ENCODE data around the gene CHST8.

CHST8 gene, protein sequence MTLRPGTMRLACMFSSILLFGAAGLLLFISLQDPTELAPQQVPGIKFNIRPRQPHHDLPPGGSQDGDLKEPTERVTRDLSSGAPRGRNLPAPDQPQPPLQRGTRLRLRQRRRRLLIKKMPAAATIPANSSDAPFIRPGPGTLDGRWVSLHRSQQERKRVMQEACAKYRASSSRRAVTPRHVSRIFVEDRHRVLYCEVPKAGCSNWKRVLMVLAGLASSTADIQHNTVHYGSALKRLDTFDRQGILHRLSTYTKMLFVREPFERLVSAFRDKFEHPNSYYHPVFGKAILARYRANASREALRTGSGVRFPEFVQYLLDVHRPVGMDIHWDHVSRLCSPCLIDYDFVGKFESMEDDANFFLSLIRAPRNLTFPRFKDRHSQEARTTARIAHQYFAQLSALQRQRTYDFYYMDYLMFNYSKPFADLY

DNA sequence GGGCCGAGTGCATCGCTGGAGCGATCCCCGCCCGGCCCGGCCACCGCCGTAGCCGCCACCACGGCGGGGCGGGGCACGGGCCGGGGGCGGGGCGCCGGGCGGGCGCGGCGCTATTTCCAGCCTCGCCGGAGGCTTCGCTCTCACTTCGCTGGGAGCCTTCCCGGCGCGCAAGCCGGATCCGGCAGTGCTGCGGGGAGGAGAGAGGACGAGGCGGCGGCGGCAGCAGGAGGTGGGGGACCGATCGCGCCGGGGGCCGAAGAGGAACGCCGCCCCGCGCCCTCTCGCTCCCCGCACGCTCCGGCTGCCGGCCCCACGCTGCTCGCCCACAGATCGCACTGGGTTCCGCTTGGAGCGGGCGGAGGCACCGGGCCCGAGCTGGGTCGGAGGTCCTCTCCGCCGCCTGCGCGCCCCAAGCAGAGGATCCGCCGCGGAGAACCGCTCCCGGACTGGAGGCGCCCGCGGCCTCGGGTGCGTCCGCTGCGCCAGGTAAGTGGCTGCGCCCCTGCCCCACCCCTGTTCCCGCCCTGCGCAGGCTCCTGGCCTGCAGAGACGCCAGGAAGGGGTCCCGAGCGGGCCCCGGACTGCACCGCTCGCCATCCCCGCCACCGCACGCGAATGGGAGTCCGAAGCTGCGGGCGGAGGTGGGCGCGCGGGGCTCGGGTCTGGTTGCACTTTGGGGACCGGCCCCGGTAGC lies at the start of gene CHST8:
TSS of gene CHST8 (plus strand) at position 143 of the 694 bp plus-strand sequence. CDS start 67,309 bp downstream, outside the sequence.
- TF ChIP-seq Cebpa-rat (IDR thresholded peaks at IDR 0.05): no peak
- Histone ChIP-seq H3K27ac (no peak within 1 kb of the TSS), H3K9ac (peak within 1 kb of the TSS in 5 of 11 experiments; percentile 9 to 39 (median 32); a peak in 4 of 22 replicates), H3K4me2 (peak within 1 kb of the TSS; percentile 82 to 92 (median 87)), H3K27me3 (peaks cover 61 to 80% (median 77%) of the 10 kb centered on the region in 11 experiments), H4K20me1 (peaks cover 0 to 32% (median 24%) of the 10 kb centered on the region in 11 experiments; a peak in 15 of 22 replicates), H3K4me1 (peaks cover 20 to 44% (median 32%) of the 10 kb centered on the region in 10 experiments), H3K9me3 (replicated peaks in 1 of 11) (peaks cover 0 to 26% (median 19%) of the 10 kb centered on the region in 11 experiments; a peak in 12 of 22 replicates), H3K36me3 (no peaks in the 10 kb centered on the region), H3K4me3 (peak within 1 kb of the TSS; percentile 54 to 71 (median 60))

DNA sequence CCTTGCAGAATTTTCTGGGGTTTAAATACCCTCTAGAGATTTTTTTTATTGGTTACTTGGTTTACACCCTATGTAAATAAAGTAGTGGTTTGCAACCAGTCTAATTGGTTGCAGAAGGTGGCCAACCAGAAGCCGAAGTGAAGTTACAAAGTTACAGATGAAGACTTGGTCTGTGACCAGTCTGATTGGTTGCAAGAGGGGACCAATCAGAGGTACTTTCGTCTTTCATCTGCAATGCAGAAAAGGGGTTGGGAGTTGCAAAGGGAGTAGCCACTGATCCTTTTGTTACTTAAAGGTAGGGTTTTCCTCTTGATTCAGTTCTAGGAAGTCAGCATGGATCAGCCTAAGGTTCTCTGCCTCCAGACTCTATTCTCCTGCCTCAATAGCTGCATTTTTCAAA lies 48.8 kb upstream of the CHST8 start:
- Histone ChIP-seq H3K4me1 (no peaks in the 10 kb centered on the region), H3K9ac (no peak overlapping the region), H3K4me2 (no peak overlapping the region), H3K27ac (no peak overlapping the region), H3K9me3 (replicated peaks in 1 of 11) (peaks cover 27 to 38% (median 35%) of the 10 kb centered on the region in 11 experiments), H3K36me3 (no peaks in the 10 kb centered on the region), H3K27me3 (no peaks in the 10 kb centered on the region), H4K20me1 (no peaks in the 10 kb centered on the region), H3K4me3 (no peak overlapping the region)
- TF ChIP-seq Cebpa-rat (IDR thresholded peaks at IDR 0.05): no peak

DNA sequence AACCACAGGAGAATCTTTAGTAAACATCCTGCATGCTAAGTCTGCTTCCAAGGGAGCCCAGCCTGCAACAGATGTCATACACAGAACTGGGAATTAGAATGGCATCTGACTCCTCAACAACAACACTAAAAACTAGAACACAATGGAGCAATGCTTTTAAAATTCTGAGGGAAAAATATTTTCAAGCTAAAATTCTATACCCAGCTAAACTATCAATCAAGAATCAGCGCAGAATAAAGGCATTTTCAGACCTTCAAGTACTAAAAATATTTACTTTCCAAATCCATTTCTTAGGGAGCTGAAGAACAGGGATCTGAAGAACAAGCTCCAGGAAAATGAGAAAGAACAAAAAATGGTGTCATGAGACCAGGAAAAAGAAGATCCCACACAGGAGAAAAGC lies 46.9 kb upstream of the CHST8 start:
- no peaks in the 10 kb centered on the region for H3K4me1 ChIP-seq
- no peak overlapping the region for H3K4me2 ChIP-seq
- H3K36me3 ChIP-seq: no peaks in the 10 kb centered on the region
- H3K4me3 ChIP-seq: no peak overlapping the region
- H4K20me1 ChIP-seq: no peaks in the 10 kb centered on the region
- peaks cover 27 to 38% (median 35%) of the 10 kb centered on the region in 11 experiments for H3K9me3 ChIP-seq (replicated peaks in 1 of 11)
- no peak overlapping the region for H3K9ac ChIP-seq
- no peak overlapping the region for H3K27ac ChIP-seq
- TF ChIP-seq Cebpa-rat (IDR thresholded peaks at IDR 0.05): no peak
- H3K27me3 ChIP-seq: no peaks in the 10 kb centered on the region

DNA sequence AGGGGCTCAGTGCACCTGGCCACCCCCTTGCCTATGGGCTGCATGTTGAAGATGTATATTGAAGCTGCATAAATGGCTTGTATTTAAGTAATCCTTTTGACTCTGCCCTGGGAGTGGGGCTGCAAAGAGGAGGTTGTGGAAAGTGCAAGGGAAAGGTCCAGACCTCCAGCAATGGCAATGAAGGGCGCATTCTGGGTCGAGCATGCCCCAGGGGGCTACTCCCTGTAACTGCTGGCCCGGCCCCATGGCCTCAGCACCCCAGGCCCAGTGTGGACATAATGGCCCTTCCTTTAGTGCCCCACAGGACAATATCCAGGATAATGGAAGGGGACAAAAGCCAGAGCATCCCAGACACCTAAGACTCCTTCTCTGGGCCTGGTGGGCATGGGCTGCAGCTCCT lies 43.1 kb upstream of the CHST8 start:
- Histone ChIP-seq H3K27ac (no peak overlapping the region), H4K20me1 (no peaks in the 10 kb centered on the region), H3K27me3 (no peaks in the 10 kb centered on the region), H3K36me3 (no peaks in the 10 kb centered on the region), H3K4me2 (no peak overlapping the region), H3K4me3 (no peak overlapping the region), H3K9ac (no peak overlapping the region), H3K4me1 (no peaks in the 10 kb centered on the region), H3K9me3 (replicated peaks in 1 of 11) (peaks cover 18 to 25% (median 24%) of the 10 kb centered on the region in 11 experiments)
- TF ChIP-seq Cebpa-rat (IDR thresholded peaks at IDR 0.05): no peak

DNA sequence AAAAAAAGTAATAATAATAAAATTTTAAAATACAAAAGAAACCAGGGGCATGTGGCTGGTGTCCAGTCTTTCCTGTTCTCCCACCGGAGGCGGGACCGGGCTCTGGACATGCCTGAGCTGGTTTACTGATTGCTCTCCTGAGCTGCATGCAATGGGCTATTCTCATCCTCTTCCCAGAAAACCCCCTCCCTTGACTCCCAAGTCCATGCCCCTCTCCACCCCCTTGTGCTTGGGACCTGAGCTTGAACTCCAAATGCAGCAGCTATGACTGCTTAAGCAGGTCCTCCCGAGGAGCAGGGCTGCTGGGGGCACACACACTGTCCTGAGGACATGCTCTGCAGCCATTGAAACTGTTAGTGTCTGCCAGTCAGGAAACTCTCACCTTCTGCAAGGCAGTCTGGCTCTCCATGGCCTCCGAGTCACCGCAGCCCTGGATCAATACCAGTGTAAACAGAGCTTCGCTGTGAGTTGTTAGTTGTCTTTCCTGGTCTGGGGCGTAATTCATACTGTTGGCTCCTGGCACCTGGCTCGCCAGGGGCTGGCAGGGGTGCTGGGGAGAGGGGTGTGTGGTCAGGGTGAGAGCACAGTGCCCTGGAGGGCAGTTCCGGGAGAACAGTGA lies 41.6 kb upstream of the CHST8 start:
- Histone ChIP-seq H3K36me3 (no peaks in the 10 kb centered on the region), H3K4me2 (no peak overlapping the region), H3K4me3 (no peak overlapping the region), H3K27me3 (no peaks in the 10 kb centered on the region), H4K20me1 (no peaks in the 10 kb centered on the region), H3K4me1 (no peaks in the 10 kb centered on the region), H3K9me3 (replicated peaks in 1 of 11) (peaks cover 4 to 11% (median 10%) of the 10 kb centered on the region in 11 experiments), H3K27ac (no peak overlapping the region), H3K9ac (no peak overlapping the region)
- TF ChIP-seq Cebpa-rat (IDR thresholded peaks at IDR 0.05): no peak

DNA sequence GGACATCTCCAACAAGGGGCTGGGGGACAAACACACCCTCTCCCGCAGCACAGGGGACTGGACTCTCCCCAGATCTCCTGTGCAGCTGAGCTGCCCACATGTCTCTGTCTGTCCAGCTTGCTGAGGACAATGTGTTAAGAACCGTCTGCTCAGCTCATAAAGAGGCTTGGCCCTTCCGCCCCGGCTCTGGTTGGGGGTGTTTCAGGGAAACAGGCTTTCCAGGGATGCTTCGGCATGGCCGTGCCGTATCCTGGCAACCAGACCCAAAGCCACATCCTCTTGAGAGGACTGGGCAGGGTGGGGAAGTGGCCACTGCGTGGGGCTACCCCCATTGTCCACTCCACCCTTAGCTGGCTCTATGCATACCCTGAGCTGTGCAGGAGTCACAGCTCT lies 41.1 kb upstream of the CHST8 start:
- no peak for TF ChIP-seq Cebpa-rat (IDR thresholded peaks at IDR 0.05)
- Histone ChIP-seq H3K9me3 (replicated peaks in 1 of 11) (peaks cover 0 to 6% (median 5%) of the 10 kb centered on the region in 11 experiments; a peak in 13 of 22 replicates), H3K4me2 (no peak overlapping the region), H3K27me3 (no peaks in the 10 kb centered on the region), H4K20me1 (no peaks in the 10 kb centered on the region), H3K36me3 (no peaks in the 10 kb centered on the region), H3K4me1 (no peaks in the 10 kb centered on the region), H3K9ac (no peak overlapping the region), H3K4me3 (no peak overlapping the region), H3K27ac (no peak overlapping the region)

DNA sequence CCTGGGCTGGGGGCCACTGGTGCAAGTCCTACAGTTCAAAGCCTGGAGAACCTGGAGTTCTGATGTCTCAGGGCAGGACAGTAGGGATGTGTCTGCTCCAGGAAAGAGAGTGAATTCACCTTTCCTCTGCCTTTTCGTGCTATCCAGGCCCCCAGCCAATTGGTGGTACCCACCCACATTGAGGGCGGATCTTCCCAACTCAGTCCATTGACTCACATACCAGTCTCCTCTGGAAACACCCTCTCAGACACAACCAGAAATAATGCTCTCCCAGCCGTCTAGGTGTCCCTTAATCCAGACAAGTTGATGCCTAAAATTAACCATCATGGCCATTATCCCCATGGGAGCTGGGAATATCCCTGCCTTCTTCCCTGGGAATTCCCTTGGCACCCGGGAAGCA lies 38.8 kb upstream of the CHST8 start:
- H3K36me3 ChIP-seq: no peaks in the 10 kb centered on the region
- H4K20me1 ChIP-seq: no peaks in the 10 kb centered on the region
- H3K27me3 ChIP-seq: no peaks in the 10 kb centered on the region
- no peak overlapping the region for H3K4me3 ChIP-seq
- TF ChIP-seq Cebpa-rat (IDR thresholded peaks at IDR 0.05): no peak
- no peak overlapping the region for H3K27ac ChIP-seq
- no peak overlapping the region for H3K4me2 ChIP-seq
- no peaks in the 10 kb centered on the region for H3K4me1 ChIP-seq
- no peak overlapping the region for H3K9ac ChIP-seq
- peaks cover 8 to 15% (median 13%) of the 10 kb centered on the region in 11 experiments; a peak in 18 of 22 replicates for H3K9me3 ChIP-seq (replicated peaks in 1 of 11)

DNA sequence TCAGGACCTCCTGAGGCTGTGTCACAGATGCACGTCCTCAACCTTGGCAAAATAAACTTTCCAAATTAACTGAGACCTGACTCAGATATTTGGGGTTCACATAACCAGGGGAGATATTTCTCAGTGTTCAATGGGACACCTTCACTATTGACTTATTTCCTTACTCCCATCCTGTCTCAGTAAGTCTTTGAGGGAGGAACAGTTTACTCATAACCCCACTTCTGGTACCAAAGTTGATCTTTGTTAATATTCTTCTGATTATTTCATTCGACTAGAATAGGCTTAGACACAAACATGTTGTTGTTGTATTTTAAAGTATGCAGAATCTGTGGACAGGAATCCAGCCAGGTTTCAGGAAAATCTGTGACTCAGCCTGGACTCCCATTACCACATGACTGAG lies 34.6 kb upstream of the CHST8 start:
- Histone ChIP-seq H3K27me3 (no peaks in the 10 kb centered on the region), H3K4me2 (no peak overlapping the region), H3K4me1 (no peaks in the 10 kb centered on the region), H3K9me3 (replicated peaks in 1 of 11) (peaks cover 15 to 38% (median 26%) of the 10 kb centered on the region in 11 experiments; a peak in 21 of 22 replicates), H3K27ac (no peak overlapping the region), H3K9ac (no peak overlapping the region), H3K36me3 (no peaks in the 10 kb centered on the region), H3K4me3 (no peak overlapping the region), H4K20me1 (no peaks in the 10 kb centered on the region)
- no peak for TF ChIP-seq Cebpa-rat (IDR thresholded peaks at IDR 0.05)

DNA sequence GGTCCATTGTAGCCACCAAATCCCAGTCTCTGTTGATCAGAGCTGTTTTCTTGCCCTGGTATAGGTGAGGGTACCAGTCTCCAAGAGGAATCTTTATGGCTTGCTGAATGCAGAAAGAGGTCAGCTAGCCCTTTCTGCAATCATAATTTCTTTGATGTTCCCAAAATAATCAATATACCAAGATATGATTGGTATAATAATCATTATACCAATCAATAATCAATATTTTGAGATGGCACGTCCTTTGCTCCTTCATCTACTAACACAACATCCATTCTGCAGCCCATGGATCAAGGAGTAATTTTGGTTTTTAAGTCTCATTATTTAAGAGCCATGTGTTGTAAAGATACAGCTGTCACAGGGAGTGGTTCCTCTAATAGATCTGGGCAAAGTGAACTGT lies 31.5 kb upstream of the CHST8 start:
- no peak for TF ChIP-seq Cebpa-rat (IDR thresholded peaks at IDR 0.05)
- Histone ChIP-seq H3K9me3 (replicated peaks in 1 of 11) (peaks cover 15 to 38% (median 26%) of the 10 kb centered on the region in 11 experiments; a peak in 21 of 22 replicates), H3K4me3 (no peak overlapping the region), H3K4me2 (no peak overlapping the region), H3K27ac (no peak overlapping the region), H3K27me3 (no peaks in the 10 kb centered on the region), H4K20me1 (no peaks in the 10 kb centered on the region), H3K4me1 (no peaks in the 10 kb centered on the region; a peak in 1 of 20 replicates), H3K36me3 (no peaks in the 10 kb centered on the region), H3K9ac (no peak overlapping the region)

Measured in BLaER1 treated with 17β-estradiol and CSF1 and Interleukin-3, amounts not matched to agents 10 nM and 100 nM (cell line).